ENCODE data around the gene TWF2. TPM values are rescaled to one million over a fixed set of nuclear protein-coding genes. Genes with fewer than 3 reads are reported as not detected.

The TWF2 gene
- total RNA-seq, 1 experiment from 2014 or later: 100 TPM

DNA sequence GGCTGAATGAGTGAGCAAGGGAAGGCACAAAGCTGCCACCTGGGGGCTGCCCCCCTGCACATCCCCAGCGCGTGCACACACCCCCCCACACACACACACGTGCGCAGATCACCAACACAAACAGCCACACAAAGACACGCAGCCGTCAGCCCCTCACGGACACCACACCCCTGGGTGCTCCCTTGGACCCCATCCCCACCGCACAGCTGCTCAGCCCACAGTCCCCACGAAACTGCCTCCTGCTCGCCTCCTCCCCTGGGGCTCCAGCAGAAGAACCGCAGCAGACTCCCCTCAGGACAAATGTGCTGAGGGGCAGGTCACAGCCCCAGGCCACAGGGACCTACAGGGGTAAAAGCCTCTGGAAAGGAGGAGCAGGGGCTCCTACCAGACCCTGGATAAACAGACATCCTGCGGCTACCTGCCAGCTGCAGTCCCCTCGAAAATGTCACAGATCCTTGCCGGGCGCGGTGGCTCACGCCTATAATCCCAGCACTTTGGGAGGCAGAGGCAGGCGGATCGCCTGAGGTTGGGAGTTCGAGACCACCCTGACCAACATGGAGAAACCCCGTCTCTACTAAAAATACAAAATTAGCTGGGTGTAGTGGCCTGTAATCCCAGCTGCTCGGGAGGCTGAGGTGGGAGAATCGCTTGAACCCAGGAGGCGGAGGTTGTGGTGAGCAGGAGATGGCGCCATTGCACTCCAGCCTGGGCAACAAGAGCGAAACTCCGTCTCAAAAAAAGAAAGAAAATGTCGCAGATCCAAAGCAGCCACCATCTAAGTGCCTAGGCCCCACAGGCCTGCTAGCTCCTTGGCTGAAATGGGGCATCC, 6.5 kb downstream of the TWF2 start:
- no peak overlapping the region for H3K4me3 ChIP-seq
- no peaks in the 10 kb centered on the region for H3K9me3 ChIP-seq
- H3K36me3 ChIP-seq: peaks cover 5% of the 10 kb centered on the region
- DNase-seq: no peak
- no peaks in the 10 kb centered on the region for H3K27me3 ChIP-seq

DNA sequence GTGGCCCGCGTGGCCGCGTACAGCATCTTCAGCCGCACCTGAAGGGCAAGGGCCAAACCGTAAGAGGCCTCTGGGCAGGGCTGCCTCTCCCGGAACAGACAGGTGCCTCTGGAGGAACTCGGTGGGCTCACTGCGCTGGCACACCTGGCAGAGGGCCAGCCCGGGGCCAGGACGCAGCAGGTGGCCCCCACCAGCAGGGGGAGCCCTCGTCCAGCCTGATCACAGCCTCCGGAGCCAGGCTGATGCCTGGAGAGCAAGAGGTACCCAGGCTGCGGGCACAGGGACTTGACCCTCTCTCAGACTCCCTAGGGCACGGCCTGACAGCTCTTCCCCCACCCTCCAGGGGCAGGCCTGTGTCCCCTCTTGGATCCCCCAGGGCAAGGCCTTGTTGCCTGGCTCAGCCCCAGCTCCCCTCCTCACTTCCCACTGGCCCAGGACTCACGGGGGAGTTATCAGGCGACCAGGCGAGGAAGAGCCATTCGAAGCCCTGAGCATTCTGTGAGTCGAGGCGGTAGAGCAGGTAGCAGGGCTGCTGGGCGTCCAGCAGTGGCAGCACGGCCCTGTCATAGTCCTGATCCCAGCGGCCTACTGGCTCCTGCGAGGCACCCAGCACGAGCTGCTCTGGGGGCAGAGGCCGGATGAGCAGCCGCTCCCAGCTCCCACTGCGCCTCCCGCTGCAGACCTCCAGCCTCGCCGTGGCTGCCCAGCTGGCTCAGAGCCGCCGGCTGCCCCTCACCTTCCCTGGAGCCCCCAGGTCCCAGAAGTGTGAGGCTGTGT, 7.3 kb downstream of the TWF2 start:
- DNase-seq: peak; percentile 45
- H3K4me3 ChIP-seq: no peak overlapping the region
- peaks cover 5% of the 10 kb centered on the region for H3K36me3 ChIP-seq
- no peaks in the 10 kb centered on the region for H3K27me3 ChIP-seq
- no peaks in the 10 kb centered on the region for H3K9me3 ChIP-seq

DNA sequence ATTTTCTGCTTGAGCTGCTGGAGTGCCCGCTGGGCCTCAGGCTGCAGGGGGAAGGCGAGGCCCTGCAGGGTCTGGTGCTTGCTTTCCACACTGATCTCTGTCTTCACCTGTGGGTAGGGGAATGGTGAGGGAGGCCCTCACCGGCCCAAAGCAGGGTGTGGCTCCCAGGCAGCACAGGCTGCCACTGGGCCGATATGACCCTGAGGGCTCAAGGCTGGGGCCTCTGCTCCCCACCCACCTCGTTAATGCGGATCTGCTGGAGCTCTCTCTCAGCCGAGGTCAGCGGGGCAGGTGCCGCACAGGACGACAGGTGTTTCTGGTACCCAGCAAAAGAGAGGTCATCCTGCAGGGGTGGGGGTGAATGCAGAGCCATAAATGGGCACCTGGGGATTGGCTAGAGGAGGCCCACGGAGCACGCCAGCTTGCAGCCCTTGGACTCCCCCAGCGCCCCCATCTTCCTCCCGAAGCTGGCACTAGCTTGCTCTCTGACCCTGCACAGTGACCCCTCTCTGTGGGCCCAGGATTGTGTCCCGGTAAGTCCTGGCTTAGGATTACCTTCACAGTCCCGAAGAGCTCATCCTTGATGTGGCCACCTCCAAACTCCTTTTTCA, 8.0 kb downstream of the TWF2 start:
- Histone ChIP-seq H3K36me3 (peaks cover 5% of the 10 kb centered on the region), H3K4me3 (no peak overlapping the region), H3K27me3 (no peaks in the 10 kb centered on the region), H3K9me3 (no peaks in the 10 kb centered on the region)
- DNase-seq: no peak

DNA sequence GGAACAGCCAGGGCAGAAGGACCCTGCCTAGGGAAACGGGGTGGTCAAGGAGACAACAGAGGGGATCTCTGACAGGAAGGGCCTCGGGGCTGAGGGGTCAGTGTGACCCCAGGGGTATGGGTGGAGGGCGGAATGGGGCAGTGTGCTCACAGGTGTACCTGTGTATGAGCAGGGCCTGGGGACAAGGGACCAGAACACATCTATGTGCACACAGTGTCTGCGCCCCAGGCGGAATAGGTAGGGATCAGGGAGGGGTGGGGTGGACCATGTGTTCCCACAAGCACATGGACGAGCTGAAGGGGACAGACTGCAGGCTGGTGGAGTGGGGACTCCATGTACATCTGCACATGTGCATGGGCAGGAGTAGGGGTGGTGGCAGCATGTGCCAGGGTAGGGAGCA, 8.5 kb downstream of the TWF2 start:
- no peak for DNase-seq
- Histone ChIP-seq H3K4me3 (no peak overlapping the region), H3K9me3 (no peaks in the 10 kb centered on the region), H3K36me3 (peaks cover 5% of the 10 kb centered on the region), H3K27me3 (no peaks in the 10 kb centered on the region)

DNA sequence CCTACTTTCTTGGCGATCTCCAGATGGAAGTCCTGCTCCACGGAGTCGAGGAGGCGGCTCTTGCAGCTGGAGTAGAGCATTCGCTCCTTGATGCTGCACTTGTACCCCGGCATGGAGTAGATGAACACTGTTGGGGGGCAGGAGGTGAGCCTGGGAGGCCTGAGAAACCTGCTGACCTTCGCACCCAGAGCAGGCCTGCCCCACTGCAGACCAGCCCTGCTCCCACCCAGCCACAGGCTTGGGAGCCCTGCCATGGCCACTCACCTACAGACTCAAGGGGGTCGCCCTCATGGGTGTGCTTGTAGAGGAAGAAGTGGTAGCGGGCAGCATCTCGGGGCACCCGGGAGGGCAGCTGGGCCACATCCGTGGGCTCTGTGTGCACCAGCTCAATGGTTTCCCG, 9.3 kb downstream of the TWF2 start:
- H3K27me3 ChIP-seq: no peaks in the 10 kb centered on the region
- peaks cover 5% of the 10 kb centered on the region for H3K36me3 ChIP-seq
- H3K9me3 ChIP-seq: no peaks in the 10 kb centered on the region
- DNase-seq: no peak
- H3K4me3 ChIP-seq: no peak overlapping the region

DNA sequence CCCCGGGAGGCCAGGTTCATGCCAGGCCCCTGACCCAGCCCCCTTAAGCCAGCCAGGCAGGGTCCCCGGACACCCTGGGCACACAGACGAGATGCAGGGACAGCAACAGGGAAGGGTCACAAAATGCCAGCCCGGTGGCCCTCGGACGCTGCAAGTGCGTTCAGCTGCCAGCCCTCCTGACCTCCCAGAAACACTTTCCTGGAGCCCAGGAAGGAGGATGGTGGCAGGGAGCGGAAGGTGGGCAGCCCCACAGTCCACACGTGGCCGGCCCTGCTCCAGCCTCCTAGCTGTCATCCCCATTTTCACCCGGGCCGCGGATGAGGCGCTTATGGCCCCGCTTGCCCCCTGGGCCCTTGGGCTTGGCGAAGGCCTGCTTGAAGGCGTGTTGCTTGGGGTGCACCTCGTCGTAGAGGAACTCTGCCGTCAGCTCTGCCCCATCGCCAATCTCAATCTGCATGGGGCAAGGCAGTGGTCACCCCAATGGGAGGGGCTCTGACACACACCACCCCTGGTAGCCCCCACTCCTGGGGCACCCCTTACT, 10.1 kb downstream of the TWF2 start:
- peaks cover 3% of the 10 kb centered on the region for H3K36me3 ChIP-seq
- H3K4me3 ChIP-seq: no peak overlapping the region
- no peak for DNase-seq
- H3K27me3 ChIP-seq: no peaks in the 10 kb centered on the region
- no peaks in the 10 kb centered on the region for H3K9me3 ChIP-seq

DNA sequence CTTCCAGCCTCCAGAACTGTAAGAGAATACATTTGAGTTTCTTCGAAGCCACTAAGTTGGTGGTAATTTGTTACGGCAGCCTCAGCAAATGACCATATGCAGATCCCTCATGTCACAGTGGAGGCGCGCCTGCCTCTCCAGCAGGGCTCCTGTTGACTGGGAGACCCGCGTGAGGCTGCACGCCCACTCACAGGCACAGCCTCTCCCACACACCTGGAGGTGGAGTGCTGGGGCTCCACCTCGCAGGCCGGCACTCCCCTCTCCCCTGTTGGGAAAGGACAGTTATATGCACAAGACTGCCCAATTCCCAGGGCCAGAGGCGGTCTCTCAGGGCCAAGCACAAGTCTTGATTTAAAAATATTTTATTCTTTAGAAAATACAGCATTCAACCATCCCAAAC, 10.7 kb downstream of the TWF2 start:
- DNase-seq: no peak
- H3K36me3 ChIP-seq: peaks cover 3% of the 10 kb centered on the region; the same call in 1 of the 2 replicates
- no peaks in the 10 kb centered on the region for H3K27me3 ChIP-seq
- H3K4me3 ChIP-seq: no peak overlapping the region
- no peaks in the 10 kb centered on the region for H3K9me3 ChIP-seq

DNA sequence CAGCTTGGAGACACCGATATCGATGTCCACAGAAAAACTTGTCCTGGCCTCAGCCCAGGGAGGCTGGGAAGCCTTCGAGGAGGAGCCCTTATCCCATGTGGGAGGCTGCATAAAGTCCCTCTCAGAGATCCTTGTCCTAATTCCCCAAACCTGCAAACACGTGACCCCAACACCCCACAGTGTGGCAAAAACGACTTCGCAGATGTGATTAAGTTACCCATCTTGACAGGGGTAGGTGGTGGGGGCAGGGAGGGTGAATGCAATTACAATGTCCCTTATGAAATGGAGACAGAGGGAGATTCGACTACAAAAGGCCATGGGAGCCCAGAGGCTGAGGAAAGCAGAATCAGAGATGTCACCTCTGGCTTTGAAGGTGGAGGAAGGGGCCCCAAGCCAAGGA, 11.2 kb downstream of the TWF2 start:
- H3K9me3 ChIP-seq: no peaks in the 10 kb centered on the region
- no peaks in the 10 kb centered on the region for H3K27me3 ChIP-seq

DNA sequence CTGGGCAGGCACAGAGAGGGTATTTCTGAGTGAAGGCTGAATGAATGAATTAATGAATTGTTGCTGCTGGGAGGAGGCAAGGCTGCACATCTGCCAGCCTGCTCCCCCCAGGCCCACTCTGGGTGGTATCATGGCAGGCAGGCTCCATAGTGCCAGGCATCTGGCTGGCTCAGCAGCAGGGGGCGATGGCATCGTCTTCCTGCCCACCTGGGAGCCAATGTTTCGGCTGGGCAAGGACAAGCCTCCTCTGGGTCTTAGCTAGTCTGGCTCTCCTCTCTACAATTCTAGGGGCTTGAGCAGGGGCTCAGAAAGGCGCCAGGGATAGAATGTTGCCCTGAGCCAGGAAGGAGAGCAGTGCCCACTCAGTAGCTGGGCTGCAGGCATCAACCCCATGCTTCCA, 11.8 kb downstream of the TWF2 start:
- no peaks in the 10 kb centered on the region for H3K9me3 ChIP-seq
- no peak for DNase-seq
- H3K36me3 ChIP-seq: peaks cover 3% of the 10 kb centered on the region; the same call in 1 of the 2 replicates

More for the DNA sequence above, 11.2 kb downstream of the TWF2 start:
- DNase-seq: no peak
- Histone ChIP-seq H3K36me3 (peaks cover 3% of the 10 kb centered on the region; the same call in 1 of the 2 replicates), H3K4me3 (no peak overlapping the region)

DNA sequence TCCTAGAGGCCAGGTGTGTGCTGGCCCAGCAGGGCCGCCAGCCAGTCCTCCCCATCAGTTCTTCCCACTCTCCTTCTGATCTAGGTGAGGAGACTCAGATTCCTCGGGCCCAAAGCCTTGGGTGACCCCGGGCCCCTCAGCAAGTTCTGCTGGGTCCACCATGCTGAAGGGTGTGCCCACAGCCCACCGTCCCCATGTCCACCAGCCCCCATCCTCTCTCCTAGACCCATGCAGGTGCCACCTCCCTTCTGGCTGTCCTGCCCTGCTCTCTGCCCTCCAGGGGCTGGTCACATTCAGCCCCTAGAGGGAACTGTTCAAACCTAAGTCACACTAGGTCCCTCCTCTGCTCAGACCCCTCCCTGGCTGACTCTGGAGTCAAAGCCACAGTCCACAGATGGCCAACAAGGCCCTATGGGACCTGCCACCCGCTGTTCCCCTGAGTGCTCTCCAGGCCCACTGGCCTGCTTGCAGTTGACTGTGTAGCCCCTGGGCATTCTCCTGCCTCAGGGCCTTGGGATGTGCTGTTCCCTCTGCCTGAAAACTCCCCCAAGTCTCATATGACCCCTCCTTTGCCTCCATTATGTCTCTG, 12.6 kb downstream of the TWF2 start:
- Histone ChIP-seq H3K36me3 (peaks cover 1% of the 10 kb centered on the region; the same call in 1 of the 2 replicates), H3K4me3 (no peak overlapping the region), H3K27me3 (no peaks in the 10 kb centered on the region), H3K9me3 (no peaks in the 10 kb centered on the region)
- no peak for DNase-seq

More for the DNA sequence above, 11.8 kb downstream of the TWF2 start:
- no peak overlapping the region for H3K4me3 ChIP-seq
- H3K27me3 ChIP-seq: no peaks in the 10 kb centered on the region

DNA sequence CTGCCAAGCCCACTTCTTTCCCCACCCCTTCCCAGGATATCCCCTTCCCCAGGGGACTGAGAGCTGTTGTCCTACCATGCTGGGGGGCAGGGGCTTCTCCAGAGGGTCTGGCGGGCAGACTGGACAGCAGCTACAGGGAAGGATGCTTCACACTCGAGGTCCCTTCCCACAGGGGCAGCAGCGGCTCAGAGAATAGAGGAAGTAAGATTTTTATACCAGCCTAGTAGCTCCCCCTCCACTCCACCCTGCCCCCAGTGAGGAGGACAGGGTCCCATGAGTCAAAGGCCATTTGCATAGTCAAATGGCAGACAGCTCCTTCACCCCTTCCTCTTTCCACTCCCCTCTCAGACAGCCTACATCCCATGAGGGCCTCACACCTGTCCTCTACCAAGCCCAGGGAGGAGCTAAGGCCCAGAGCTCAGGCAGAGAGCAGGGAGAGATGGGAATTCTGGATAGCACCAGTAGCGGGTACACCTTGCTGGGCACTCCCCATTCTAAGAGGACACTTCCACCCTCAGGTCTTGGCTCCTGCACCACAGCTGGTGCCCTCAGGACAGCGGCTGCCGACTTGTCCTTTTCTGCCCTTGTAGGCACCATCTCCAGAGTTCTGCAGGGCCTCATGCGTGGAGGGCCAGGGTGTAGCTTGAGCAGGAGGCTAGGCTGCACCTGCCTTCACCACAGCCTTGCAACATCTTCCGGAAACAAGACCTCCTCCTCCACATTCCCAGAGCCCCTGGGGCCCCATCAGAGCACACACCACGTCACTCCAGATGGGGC, 13.3 kb downstream of the TWF2 start, which contains the start of gene TLR9:
TSS of gene TLR9 (minus strand) at position 194 of the 777 bp plus-strand sequence. CDS start at position 78, 116 bp downstream.
- H3K27me3 ChIP-seq: no peaks in the 10 kb centered on the region
- no peak within 1 kb of the TSS for H3K4me3 ChIP-seq
- H3K36me3 ChIP-seq: no peaks in the 10 kb centered on the region
- no peaks in the 10 kb centered on the region for H3K9me3 ChIP-seq
- DNase-seq: no peak

DNA sequence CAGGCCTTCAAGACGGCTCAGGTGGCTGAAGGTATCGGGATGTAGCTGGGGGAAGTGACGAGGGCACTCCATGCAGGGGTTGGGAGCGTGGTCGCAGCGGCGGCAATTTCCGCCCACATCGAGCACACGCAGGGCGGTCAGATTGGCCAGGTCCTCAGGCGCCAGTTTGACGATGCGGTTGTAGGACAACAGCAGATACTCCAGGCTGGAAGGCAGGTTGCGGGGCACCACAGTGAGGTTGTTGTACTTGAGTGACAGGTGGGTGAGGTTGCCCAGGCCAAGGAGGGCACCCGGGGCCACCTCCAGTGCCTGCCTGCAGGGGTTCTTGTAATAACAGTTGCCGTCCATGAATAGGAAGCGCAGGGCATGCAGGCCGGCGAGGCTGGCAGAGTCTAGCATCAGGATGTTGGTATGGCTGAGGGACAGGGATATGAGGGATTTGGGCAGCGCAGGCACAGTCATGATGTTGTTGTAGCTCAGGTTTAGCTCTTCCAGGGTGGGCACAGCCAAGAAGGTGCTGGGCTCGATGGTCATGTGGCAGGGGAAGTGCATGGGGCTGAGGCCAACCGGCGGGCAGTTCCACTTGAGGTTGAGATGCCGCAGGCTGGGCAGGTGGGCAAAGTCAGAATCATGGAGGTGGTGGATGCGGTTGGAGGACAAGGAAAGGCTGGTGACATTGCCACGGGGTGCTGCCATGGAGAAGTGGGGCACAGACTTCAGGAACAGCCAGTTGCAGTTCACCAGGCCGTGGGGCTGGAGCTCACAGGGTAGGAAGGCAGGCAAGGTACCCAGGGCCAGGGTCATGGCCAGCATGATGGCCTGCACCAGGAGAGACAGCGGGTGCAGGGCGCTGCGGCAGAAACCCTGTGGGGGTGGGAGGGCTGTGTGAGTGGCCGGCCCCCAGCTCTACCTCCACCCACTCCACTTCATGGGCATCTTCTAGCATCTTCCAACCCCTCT, 15.2 kb downstream of the TWF2 start:
- no peak overlapping the region for H3K4me3 ChIP-seq
- DNase-seq: no peak
- H3K27me3 ChIP-seq: no peaks in the 10 kb centered on the region
- no peaks in the 10 kb centered on the region for H3K9me3 ChIP-seq
- H3K36me3 ChIP-seq: no peaks in the 10 kb centered on the region

DNA sequence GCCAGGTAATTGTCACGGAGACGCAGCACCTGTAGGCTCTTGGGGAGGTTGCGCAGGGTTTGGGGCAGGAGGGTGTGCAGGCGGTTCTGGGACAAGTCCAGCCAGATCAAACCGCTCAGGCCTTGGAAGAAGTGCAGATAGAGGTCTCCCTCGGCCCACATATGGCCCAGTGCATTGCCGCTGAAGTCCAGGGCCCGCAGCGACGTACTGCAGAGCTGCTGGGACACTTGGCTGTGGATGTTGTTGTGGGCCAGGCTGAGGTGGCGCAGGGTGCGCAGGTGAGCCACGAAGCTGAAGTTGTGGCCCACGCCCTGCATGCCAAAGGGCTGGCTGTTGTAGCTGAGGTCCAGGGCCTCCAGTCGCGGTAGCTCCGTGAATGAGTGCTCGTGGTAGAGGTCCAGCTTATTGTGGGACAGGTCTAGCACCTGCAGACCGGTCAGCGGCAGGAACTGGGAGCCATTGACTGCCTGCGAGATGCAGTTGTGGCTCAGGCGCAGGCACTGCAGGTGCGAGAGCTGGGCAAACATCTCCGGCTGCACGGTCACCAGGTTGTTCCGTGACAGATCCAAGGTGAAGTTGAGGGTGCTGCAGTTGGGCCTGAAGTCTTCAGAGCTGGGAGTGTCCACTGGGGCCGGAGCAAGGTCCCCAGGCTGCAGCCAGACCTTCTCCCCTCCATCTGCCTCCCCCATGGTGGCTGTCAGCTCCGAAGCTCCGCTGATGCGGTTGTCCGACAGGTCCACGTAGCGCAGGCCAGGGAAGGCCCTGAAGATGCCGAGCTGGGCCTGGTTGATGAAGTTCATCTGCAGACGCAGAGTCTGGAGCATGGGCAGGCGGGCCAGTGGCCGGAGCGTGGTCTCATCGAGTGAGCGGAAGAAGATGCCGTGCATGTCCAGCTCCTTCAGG, 16.4 kb downstream of the TWF2 start:
- H3K36me3 ChIP-seq: no peaks in the 10 kb centered on the region
- H3K27me3 ChIP-seq: no peaks in the 10 kb centered on the region
- no peaks in the 10 kb centered on the region for H3K9me3 ChIP-seq
- H3K4me3 ChIP-seq: no peak overlapping the region
- no peak for DNase-seq

Data from MG63 (cell line).